H1 (cell line): Measurements from ENCODE around the gene HTR3A. TPM values are rescaled to one million over a fixed set of nuclear protein-coding genes. Genes with fewer than 3 reads are reported as not detected.

ENCODE experiments used
- CTBP2 ChIP-seq: IDR thresholded peaks from 2 replicates; pipeline ENCODE4 v1.7.0; 2011; ENCODE audit warnings: borderline replicate concordance, mild to moderate bottlenecking, moderate library complexity, mixed read lengths, low read length; ENCODE audit not compliant: insufficient read depth, insufficient read length
- HDAC2 ChIP-seq, 2 experiments: fragments of 300-600 bp in 1 of 2; sonication (generic) in 1 of 2; IDR thresholded peaks; 2 replicates each; pipeline ENCODE4 v1.6.1; 2011 to 2012; ENCODE audit warnings: low read depth in 2 of 2, low read length in 2 of 2, mild to moderate bottlenecking in 2 of 2, moderate library complexity in 2 of 2, borderline replicate concordance in 1 of 2, inconsistent platforms in 1 of 2
- KDM5A ChIP-seq: fragments of 200-600 bp; IDR thresholded peaks from 2 replicates; pipeline ENCODE4 v1.7.1; 2012; ENCODE audit warnings: mild to moderate bottlenecking, low read length, inconsistent platforms, mixed read lengths
- MAFK ChIP-seq: IDR thresholded peaks from 2 replicates; pipeline ENCODE4 v1.6.1; 2012; ENCODE audit warnings: low read depth, mild to moderate bottlenecking, improper control_type of control experiment, low read length
- MAX ChIP-seq: IDR thresholded peaks from 2 replicates; pipeline ENCODE4 v1.6.1; 2012; ENCODE audit warnings: inconsistent platforms
- RFX5 ChIP-seq: IDR thresholded peaks from 2 replicates; pipeline ENCODE4 v1.6.1; 2011; ENCODE audit warnings: low read depth, low read length, improper control_type of control experiment, borderline replicate concordance
- TAF1 ChIP-seq: IDR thresholded peaks from 2 replicates; pipeline ENCODE4 v1.6.1; 2011; ENCODE audit warnings: mild to moderate bottlenecking, low read depth, low read length
- TBP ChIP-seq: IDR thresholded peaks from 2 replicates; pipeline ENCODE4 v1.6.1; 2011; ENCODE audit warnings: low read depth, low read length, improper control_type of control experiment
- ZNF274 ChIP-seq: IDR thresholded peaks from 2 replicates; pipeline ENCODE4 v1.7.0; 2012; ENCODE audit warnings: low read length, borderline replicate concordance; ENCODE audit errors: extremely low read depth
- polyA plus RNA-seq, 7 experiments: library from polyadenylated mRNA; depleted of rRNA in 3 of 7; stranded (reverse) in 5 of 7; unstranded in 2 of 7; fragments of >200 nt in 5 of 7; fragments of 200-250 nt in 2 of 7; gene quantifications; 1 replicate in 5 of 7; 2 replicates in 1 of 7; 4 replicates in 1 of 7; pipeline versions ENCODE4 v1.2.1 to v1.2.3, GENCODE V29; 2011 to 2013; ENCODE audit warnings: missing spikeins in 2 of 7, mixed read lengths in 2 of 7
- total RNA-seq: library from RNA; stranded (reverse); fragmentation: NEBNext Ultra II Directional; extraction: Animal tissue kit (Norgen Biotek cat#: 25700); gene quantifications from 2 replicates; pipeline ENCODE4 v1.2.1, GENCODE V29; 2021
- TF ChIP-seq, protein P1 (sequence below): fragments of 300-600 bp; sonication (generic); IDR thresholded peaks from 2 replicates; pipeline ENCODE4 v1.7.1; 2012; ENCODE audit warnings: low read length, moderate library complexity, mild to moderate bottlenecking, inconsistent platforms; ENCODE audit not compliant: insufficient replicate concordance
- TF ChIP-seq, protein P2 (sequence below): IDR thresholded peaks from 2 replicates; pipeline ENCODE4 v1.6.1; 2011; ENCODE audit warnings: low read depth, mild to moderate bottlenecking, low read length; ENCODE audit not compliant: insufficient read depth

Gene HTR3A
- total and polyA plus RNA-seq, 2 of the 8 experiments (the other 6 are each of a cell fraction or from before 2014, with no cell fraction given) = 7.5 to 8.9 TPM

GRCh38 chr11:114039551-114039950, 64.6 kb downstream of the HTR3A start (continued):
- TF ChIP-seq, protein P1, sequence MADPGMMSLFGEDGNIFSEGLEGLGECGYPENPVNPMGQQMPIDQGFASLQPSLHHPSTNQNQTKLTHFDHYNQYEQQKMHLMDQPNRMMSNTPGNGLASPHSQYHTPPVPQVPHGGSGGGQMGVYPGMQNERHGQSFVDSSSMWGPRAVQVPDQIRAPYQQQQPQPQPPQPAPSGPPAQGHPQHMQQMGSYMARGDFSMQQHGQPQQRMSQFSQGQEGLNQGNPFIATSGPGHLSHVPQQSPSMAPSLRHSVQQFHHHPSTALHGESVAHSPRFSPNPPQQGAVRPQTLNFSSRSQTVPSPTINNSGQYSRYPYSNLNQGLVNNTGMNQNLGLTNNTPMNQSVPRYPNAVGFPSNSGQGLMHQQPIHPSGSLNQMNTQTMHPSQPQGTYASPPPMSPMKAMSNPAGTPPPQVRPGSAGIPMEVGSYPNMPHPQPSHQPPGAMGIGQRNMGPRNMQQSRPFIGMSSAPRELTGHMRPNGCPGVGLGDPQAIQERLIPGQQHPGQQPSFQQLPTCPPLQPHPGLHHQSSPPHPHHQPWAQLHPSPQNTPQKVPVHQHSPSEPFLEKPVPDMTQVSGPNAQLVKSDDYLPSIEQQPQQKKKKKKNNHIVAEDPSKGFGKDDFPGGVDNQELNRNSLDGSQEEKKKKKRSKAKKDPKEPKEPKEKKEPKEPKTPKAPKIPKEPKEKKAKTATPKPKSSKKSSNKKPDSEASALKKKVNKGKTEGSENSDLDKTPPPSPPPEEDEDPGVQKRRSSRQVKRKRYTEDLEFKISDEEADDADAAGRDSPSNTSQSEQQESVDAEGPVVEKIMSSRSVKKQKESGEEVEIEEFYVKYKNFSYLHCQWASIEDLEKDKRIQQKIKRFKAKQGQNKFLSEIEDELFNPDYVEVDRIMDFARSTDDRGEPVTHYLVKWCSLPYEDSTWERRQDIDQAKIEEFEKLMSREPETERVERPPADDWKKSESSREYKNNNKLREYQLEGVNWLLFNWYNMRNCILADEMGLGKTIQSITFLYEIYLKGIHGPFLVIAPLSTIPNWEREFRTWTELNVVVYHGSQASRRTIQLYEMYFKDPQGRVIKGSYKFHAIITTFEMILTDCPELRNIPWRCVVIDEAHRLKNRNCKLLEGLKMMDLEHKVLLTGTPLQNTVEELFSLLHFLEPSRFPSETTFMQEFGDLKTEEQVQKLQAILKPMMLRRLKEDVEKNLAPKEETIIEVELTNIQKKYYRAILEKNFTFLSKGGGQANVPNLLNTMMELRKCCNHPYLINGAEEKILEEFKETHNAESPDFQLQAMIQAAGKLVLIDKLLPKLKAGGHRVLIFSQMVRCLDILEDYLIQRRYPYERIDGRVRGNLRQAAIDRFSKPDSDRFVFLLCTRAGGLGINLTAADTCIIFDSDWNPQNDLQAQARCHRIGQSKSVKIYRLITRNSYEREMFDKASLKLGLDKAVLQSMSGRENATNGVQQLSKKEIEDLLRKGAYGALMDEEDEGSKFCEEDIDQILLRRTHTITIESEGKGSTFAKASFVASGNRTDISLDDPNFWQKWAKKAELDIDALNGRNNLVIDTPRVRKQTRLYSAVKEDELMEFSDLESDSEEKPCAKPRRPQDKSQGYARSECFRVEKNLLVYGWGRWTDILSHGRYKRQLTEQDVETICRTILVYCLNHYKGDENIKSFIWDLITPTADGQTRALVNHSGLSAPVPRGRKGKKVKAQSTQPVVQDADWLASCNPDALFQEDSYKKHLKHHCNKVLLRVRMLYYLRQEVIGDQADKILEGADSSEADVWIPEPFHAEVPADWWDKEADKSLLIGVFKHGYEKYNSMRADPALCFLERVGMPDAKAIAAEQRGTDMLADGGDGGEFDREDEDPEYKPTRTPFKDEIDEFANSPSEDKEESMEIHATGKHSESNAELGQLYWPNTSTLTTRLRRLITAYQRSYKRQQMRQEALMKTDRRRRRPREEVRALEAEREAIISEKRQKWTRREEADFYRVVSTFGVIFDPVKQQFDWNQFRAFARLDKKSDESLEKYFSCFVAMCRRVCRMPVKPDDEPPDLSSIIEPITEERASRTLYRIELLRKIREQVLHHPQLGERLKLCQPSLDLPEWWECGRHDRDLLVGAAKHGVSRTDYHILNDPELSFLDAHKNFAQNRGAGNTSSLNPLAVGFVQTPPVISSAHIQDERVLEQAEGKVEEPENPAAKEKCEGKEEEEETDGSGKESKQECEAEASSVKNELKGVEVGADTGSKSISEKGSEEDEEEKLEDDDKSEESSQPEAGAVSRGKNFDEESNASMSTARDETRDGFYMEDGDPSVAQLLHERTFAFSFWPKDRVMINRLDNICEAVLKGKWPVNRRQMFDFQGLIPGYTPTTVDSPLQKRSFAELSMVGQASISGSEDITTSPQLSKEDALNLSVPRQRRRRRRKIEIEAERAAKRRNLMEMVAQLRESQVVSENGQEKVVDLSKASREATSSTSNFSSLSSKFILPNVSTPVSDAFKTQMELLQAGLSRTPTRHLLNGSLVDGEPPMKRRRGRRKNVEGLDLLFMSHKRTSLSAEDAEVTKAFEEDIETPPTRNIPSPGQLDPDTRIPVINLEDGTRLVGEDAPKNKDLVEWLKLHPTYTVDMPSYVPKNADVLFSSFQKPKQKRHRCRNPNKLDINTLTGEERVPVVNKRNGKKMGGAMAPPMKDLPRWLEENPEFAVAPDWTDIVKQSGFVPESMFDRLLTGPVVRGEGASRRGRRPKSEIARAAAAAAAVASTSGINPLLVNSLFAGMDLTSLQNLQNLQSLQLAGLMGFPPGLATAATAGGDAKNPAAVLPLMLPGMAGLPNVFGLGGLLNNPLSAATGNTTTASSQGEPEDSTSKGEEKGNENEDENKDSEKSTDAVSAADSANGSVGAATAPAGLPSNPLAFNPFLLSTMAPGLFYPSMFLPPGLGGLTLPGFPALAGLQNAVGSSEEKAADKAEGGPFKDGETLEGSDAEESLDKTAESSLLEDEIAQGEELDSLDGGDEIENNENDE = no peak
- TF ChIP-seq RFX5 (no peak), MAX (no peak), TBP (no peak), KDM5A (no peak), MAFK (no peak), TAF1 (no peak), CTBP2 (no peak), HDAC2 (IDR thresholded peaks at IDR 0.05; ENCODE audit: borderline replicate concordance in 1 of 2, low read depth in 2 of 2, low read length in 2 of 2) (no peak), ZNF274 (no peak)
- TF ChIP-seq, protein P2, sequence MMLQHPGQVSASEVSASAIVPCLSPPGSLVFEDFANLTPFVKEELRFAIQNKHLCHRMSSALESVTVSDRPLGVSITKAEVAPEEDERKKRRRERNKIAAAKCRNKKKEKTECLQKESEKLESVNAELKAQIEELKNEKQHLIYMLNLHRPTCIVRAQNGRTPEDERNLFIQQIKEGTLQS = no peak
